Activated CD8-positive, alpha-beta memory T cell treated with anti-CD3 and anti-CD28 coated beads for 36 hours (primary cell): ENCODE data around the gene COL9A1. TPM values are rescaled to one million over a fixed set of nuclear protein-coding genes. Genes with fewer than 3 reads are reported as not detected.
"Not testable (repeated sequence)": the region's sequence is repeated elsewhere in the genome, so short reads cannot be mapped to it uniquely, and the experiment has no call there.

Experiments
- CTCF ChIA-PET: fragments of 350-600 bp; sonication (Branson Sonifier 250); formaldehyde crosslinking; loops from one replicate; lab custom pipeline; 2021; ENCODE audit warnings: antibody characterized with exemption; lab: Charles Lee
- POLR2A ChIA-PET: fragments of 350-600 bp; sonication (Branson Sonifier 250); formaldehyde crosslinking; loops from one replicate; lab custom pipeline; 2021; ENCODE audit warnings: antibody characterized with exemption; lab: Charles Lee
- total RNA-seq, 2 experiments: library from RNA; stranded (reverse); gene quantifications; one replicate each; pipeline ENCODE4 v1.2.3, GENCODE V29; 2021

Gene COL9A1
- not detected for total RNA-seq

DNA sequence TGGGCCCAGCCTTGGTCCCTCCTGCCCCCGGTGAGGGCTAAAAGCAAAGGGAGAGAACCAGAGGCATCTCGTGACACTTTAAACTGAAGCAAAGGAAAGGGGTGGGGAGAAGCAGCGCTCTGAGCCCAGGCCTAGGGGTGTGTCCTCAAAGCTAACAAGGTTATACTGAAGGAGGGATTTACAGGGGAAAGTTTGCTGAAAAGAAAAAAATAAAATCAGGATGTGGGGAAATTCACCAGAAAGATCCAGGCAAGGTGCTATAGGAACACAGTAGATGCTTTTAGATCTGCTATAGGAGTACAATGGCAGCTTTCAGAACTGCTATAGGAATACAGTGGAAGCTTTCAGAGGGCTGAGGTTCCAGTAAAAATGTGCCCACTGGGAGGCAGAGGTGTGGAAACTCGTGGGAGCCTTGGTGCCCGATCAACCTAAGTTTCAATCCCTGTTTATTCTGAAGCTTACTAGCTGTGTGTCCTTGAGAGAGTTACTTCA, at the start of gene COL9A1:
TSS of gene COL9A1 (minus strand) at position 51 of the 492 bp plus-strand sequence. CDS start 160 bp downstream, outside the sequence.
- ChIA-PET POLR2A (no interaction called here), CTCF (no interaction called here)

DNA sequence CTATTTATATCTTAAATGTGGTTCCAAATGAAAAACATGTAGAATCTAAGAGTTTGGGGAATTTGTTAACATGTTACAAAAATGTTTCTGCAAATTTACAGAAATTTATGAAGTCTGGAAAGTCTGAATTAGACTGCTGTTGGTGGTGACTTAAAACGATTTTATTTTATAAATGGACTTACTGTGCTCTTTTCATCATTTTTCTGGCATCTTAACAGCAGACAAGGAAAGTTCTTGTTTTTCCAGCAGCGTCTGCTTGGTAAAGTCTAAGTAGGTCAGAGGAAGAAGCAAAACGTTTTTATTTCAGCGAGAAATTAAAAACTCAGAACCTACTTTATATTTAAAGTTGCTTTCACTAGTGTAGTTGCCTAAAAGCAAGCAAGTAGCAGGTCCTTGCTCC, 48.6 kb upstream of the COL9A1 start:
- ChIA-PET POLR2A (no interaction called here), CTCF (no interaction called here)

DNA sequence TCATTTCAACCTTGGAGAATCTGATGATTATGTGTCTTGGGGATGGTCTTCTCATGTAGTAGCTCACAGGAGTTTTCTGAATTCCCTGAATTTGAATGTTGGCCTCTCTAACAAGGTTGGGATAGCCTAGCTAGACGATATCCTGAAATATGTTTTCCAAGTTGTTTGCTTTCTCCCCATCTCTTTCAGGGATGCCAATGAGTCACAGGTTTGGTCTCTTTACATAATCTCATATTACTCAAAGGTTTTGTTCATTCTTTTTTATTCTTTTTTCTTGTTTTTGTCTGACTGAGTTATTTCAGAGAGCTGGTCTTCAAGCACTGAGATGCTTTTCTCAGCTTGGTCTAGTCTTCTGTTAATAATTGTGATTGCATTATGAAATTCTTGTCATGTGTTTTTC, 42.7 kb upstream of the COL9A1 start:
- ChIA-PET CTCF (interaction anchor here (0.6 kb wide), 1 partner anchor 16 kb away, joined by 3 read pairs; no protein-coding TSS in a partner anchor), POLR2A (no interaction called here)

DNA sequence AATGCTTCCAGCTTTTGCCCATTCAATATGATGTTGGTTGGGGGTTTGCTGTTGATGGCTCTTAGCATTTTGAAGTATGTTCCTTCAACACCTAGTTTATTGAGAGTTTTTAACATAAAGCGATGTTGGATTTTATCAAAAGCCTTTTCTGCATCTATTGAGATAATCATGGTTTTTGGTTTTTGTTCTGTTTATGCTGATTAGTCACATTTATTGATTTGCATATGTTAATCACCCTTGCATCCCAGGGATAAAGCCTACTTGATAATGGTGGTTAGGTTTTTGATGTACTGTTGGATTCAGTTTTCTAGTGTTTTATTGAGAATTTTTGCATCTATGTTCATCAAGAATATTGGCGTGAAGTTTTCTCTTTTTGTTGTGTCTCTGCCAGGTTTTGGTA, 40.4 kb upstream of the COL9A1 start:
- ChIA-PET CTCF (interaction anchor here (1.0 kb wide), 1 partner anchor 122 kb away, joined by 3 read pairs; no protein-coding TSS in a partner anchor), POLR2A (no interaction called here)

DNA sequence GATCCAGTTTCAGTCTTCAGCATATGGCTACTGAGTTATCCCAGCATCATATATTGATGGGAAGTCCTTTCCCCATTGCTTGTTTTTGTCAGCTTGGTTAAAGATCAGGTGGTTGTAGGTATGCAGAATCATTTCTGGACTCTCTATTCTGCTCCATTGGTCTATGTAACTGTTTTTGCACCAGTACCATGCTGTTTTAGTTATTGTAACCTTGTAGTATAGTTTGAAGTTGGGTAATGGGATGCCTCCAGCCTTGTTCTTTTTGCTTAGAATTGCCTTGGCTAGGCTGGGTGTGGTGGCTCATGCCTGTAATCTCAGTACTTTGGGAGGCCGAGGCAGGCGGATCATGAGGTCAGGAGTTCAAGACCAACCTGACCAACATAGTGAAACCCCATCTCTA, 36.9 kb upstream of the COL9A1 start:
- CTCF ChIA-PET = not testable (repeated sequence)

DNA sequence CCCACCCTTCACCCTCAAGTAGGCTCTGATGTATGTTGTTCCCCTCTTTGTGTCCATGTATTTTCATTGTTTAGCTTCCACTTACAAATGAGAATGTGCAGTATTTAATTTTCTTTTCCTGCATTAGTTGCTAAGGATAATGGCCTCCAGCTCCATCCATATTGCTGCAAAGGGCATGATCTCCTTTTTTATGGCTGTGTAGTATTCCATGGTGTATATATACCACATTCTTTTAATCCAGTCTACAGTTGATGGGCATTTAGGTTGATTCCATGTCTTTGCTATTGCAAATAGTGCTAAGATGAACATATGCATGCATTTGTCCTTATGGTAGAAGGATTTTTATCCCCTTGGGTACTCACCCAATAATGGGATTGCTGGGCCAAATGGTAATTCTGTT, 35.9 kb upstream of the COL9A1 start:
- POLR2A ChIA-PET = no interaction called here
- CTCF ChIA-PET = no interaction called here

More for the DNA sequence above, 36.9 kb upstream of the COL9A1 start:
- POLR2A ChIA-PET = not testable (repeated sequence)

DNA sequence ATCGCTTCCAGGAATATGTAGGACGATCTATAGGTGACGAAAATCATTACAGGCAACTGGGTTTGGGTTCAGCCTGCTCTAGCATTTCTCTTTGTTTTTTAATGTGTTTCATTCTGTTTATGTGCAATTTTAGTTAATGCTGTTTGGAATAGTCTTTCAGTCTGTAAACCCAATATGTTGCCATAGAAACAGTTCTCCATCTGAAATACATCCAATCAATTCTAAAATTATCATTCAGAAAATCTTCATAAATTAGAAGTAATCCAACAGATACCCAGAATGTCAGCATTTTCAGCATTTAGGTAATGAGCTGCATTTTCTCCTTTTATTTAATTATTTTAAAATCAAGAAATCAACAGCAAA, 34.8 kb upstream of the COL9A1 start:
- POLR2A ChIA-PET = no interaction called here
- CTCF ChIA-PET = no interaction called here

DNA sequence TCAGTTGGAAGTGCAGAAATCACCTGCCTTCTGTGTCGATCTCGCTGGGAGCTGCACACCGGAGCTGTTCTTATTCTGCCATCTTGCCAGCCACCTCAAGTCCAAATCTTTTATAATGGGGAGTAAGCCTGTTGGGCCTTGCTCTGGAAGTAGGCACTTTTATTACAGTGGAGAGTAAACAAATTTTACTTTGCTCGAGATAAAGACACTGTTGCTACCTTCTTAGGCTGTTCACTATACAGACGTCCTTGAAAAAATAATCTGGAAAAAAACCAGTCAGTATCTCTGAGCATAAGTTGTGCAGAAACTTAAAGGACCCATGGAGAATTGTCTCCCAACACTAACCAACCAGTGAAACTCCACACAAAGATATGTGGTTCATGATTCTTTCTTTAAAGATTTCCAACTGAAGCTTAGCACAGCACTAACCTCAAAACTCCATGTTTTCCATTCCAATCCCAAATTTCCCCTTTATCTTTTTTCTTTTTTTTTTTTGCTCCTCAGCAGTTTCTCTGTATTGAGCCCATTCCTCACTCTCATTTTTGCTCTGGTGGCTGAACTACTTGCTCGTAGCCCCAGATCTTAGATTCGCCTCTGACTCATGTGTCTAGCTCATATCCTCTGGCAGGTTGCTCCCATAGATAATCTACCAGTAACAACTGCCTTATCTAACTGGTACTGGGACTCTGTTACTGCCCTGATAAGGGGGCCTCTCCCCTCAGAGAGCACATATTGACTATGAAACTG, 34.3 kb upstream of the COL9A1 start:
- CTCF ChIA-PET = no interaction called here
- POLR2A ChIA-PET = no interaction called here

DNA sequence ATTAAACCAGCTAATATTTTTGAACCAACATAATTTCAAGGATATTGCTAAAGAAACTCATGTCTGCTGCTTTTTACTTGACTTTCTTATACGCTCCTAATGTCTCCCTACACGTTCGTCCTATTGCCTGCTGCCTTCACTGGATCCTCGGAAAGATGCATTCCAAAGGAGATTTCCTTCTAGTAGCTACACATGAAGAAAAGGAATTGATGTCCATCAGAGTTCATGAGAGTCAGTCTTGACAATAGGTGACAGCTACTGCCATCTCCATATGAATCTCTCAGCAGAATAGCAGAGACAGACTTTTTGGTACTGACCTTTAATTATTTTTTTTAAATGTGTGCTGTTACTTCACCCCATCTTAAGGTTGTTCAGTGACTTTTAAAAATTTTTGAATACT, 24.2 kb upstream of the COL9A1 start:
- CTCF ChIA-PET = interaction anchor here (0.6 kb wide), 1 partner anchor 33 kb away, joined by 3 read pairs; no protein-coding TSS in a partner anchor
- POLR2A ChIA-PET = no interaction called here

DNA sequence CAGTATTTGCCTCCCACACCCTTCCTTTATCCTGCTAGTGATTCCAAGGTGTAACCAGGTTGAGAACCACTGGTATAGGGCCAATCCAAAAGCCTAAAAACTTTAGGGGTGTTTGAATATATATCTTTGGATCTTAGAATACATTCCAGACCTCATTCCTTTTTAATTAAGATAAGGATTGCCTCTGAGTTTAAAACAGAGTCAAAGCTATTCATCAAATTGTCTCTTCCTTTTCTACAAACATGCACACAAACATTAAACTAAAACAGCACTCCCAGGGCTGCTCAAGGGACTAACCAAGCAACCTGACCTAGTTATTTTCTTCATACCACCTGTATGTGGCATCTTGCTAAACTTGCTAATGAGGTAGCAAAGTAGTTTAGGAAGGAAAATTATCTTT, 22.1 kb upstream of the COL9A1 start:
- ChIA-PET CTCF (no interaction called here), POLR2A (no interaction called here)

DNA sequence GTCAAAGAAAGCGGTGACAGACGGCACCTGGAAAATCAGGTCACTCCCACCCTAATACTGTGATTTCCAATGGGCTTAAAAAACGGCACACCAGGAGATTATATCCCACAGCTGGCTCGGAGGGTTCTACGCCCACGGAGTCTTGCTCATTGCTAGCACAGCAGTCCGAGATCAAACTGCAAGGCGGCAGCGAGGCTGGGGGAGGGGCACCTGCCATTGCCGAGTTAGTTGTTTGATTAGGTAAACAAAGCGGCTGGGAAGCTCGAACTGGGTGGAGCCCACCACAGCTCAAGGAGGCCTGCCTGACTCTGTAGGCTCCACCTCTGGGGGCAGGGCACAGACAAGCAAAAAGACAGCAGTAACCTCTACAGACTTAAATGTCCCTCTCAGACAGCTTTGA, 14.9 kb upstream of the COL9A1 start:
- POLR2A ChIA-PET, CTCF ChIA-PET: not testable (repeated sequence)

DNA sequence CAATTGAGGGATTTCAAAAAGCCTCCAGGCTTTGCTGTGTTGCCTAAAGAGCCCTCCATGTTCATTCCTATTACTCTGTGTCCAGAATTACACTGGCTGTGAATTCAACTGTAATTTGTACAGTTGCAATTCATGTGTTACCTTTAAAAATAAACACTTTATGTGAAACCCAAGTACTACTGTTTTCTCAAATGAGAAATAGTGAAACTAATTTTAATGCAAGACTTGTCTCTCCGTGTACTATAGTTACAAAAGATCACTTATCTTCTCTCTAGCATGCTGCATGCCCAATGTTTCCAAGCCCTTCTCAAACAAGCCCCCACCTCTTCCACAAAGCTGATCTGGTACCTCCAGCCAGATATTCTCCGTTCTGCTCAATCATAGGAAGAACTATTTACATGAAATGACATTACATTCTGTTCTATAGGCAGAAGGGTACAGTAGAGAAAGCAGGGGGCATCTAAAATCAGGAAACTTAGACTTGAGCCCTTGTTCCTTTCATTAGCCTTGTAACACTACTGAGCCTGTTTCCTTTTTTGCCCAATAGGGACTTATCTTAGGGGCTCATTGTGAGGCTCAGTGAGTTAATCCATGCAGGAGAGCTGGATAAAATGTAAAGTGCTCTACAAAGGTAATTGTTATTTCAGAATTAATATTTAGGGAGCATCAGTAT, 12.3 kb upstream of the COL9A1 start:
- POLR2A ChIA-PET = no interaction called here
- CTCF ChIA-PET = no interaction called here

DNA sequence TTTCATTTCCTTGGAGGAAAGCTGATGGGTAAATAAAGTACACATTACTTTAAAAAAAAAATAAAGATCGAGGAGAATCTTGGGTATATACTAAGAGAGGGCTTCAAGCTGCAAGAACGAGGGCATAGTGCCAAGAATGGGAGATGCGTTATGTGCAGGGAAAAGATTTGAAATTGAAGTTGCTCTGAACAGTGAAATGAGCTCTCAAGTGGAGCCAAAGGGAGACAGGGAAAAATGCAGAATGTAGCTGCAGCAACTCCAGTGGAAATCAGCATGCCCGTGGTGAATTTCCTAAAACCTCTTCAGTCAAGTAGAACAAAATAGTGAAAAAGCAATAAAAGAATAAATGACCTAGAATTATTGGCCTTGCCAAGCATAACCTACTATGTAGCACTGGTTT, 11.4 kb upstream of the COL9A1 start:
- ChIA-PET POLR2A (no interaction called here), CTCF (no interaction called here)

DNA sequence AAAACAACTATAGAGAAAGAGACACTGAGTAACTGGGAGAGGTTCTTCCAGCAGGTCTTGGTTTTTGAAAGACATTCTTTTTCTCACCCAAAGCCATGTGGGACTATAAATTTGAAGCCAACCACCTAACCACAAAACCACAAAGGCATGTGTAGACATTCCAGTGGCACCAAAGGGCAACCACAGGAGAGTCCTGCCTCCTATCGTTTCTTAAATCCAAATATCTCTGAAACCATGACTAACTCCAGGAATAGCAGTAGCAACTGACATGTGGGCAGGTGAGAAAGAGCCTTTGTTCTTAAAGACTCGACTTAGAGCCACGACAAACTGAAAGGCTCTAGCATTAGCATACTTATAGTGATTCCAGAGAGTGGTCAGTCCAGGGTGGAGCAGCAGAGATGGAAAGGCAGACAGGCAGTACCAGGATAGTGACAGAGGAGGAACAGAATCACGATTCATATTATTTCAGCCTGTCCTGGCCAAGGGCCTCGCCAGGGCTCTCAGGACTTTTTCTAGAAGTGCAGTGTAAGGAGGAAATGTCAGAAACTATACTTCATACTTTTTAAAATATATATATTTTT, 9.4 kb upstream of the COL9A1 start:
- ChIA-PET CTCF (no interaction called here), POLR2A (no interaction called here)

DNA sequence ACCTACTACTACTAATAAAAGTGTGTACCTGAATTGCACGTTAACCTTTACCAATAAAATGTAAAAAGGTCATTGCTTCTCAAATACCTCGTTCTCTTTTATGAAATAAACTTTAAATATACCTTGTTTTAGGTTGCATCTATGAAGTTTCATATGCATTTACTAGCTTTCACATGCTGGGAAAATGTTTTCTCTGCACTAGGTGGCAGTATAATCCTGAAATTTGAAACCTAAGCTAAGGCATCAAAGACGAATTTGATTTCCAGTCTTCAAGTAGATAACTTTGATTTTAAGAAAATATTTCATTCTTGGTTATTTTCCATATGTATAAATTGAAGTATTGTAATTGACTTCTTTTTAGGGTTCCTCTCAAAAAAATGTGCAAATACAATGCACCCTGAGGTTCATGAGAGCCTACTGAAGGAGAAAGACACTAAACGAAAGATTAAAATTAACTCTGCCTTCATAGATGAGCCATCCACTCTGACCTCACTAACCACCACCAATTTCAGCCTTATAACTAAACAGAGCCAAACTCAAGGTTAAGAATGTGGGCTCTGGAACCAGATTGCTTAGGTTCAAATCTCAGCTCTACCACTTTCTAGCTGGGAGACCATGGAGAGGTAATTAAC, 7.3 kb upstream of the COL9A1 start:
- ChIA-PET CTCF (interaction anchor here (0.9 to 2.8 kb wide), 4 partner anchors 56 to 702 kb away, joined by 3 to 18 read pairs (median 4); no protein-coding TSS in a partner anchor), POLR2A (no interaction called here)

DNA sequence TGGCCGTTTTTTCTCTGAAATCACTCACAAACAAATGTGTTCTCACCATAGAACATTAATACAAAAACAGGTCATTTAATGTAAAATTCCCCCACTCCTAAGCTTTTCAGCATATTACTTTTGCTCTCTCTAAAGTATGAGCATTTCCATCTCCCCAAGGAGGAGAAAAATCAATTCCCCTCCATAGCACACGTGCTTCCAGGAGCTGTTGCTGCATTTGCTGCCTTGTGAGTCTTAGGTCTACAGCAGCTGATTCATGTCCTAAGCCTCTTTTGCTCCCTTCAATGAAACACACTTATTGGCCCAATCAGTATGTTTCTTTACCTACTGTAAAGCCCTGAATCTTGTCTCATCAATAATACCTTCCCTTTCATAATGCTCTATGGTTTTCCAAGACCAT, 6.4 kb upstream of the COL9A1 start:
- POLR2A ChIA-PET = no interaction called here

DNA sequence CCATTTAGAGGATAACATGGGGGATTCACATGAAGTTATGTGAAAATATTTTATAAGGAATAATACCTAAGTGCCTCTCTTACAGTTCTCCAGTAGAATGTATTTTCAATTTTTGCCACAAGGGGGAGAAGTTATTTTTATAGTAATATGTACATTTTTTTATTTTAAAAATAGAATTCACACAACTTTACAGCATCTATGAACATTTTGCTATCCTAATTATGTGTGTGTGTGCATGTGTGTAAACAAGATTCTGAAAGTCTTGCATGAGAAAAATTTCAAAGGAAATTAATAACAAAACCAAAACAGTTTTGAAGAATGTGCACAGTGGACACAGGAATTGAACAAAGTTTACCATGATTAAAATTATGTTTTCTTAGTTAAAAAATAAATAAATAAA, 5.3 kb upstream of the COL9A1 start:
- POLR2A ChIA-PET = not testable (repeated sequence)

More for the DNA sequence above, 6.4 kb upstream of the COL9A1 start:
- CTCF ChIA-PET = interaction anchor here (0.6 to 2.8 kb wide), 2 partner anchors 60 to 374 kb away, joined by 3 to 18 read pairs; no protein-coding TSS in a partner anchor

DNA sequence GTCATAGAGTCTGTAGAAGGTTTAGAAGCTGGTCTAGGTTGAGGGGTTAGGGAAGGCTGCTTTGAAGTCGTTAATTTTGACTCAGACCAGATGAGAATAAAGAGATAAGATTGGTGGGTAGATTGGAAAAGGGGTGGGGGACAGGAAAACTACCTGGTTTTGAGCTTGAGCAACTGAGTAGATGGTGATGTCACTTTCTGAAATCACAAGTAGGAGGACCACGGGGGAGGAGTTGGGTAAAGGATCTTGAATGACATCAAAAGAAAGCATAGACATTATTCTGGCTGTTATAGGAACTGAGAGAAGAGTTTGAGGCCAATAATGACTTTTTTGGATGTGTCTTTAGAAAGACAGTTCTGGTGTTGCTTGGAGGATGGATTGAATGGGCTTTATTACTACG, 4.1 kb upstream of the COL9A1 start:
- POLR2A ChIA-PET = no interaction called here

More for the DNA sequence above, 5.3 kb upstream of the COL9A1 start:
- CTCF ChIA-PET = interaction anchor here (2.8 kb wide), 1 partner anchor 61 kb away, joined by 18 read pairs; no protein-coding TSS in a partner anchor

DNA sequence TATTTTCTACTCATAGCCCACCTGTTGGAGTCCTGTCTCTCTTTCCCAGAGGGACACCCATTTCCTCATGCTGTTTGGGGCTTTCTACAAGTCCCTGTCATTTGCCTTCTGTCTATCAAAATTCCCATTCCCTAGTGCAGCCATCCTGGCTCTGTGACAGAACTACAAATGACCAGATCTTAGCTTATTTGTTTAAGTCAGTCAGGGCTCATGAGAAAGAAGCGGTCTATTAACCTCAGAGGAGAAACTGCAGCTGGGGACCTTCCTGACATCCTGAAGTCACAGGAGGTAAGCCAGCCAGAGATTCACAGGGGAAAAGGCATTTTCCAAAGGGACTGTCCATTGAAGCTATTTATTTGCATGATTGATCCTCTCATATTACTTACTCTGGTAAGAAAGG, 1.7 kb upstream of the COL9A1 start:
- CTCF ChIA-PET = interaction anchor here (1.0 kb wide), 1 partner anchor 65 kb away, joined by 3 read pairs; no protein-coding TSS in a partner anchor
- POLR2A ChIA-PET = no interaction called here

More for the DNA sequence above, 4.1 kb upstream of the COL9A1 start:
- CTCF ChIA-PET = no interaction called here

DNA sequence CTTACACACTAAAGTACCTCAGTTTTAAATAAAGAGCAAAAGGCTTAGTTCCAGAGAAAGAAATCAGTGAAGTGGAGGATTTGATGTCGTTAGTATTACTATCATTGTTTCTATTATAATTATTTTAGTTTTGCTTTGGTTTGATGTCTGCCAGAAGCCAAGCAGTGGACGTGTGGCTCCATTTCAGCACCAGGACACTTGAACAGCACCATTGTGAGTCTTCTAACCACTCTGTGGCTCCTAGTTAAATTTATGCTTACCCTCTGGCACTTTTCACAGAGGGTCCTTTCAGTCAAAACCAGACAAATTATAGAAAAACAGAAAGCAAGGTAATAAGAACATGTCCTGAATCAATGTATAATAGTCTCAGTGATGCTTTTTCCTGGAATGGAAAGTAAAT, 3.4 kb downstream of the COL9A1 start:
- ChIA-PET CTCF (no interaction called here), POLR2A (no interaction called here)
